Activated CD4-positive, alpha-beta memory T cell treated with anti-CD3 and anti-CD28 coated beads, Interleukin-2, amount 10 ng/mL, durations not matched to agents 7 days and 5 days (primary cell): ENCODE measurements around the gene WNT9A. TPM values are rescaled to one million over a fixed set of nuclear protein-coding genes. Genes with fewer than 3 reads are reported as not detected.
"Not testable (repeated sequence)": the region's sequence is repeated elsewhere in the genome, so short reads cannot be mapped to it uniquely, and the experiment has no call there.

Source experiments
- CTCF ChIA-PET: fragments of 350-600 bp; sonication (Branson Sonifier 250); formaldehyde crosslinking; loops from one replicate; lab custom pipeline; 2021; ENCODE audit warnings: antibody characterized with exemption, inconsistent platforms; lab: Charles Lee
- POLR2A ChIA-PET: fragments of 350-600 bp; sonication (Branson Sonifier 250); formaldehyde crosslinking; loops from one replicate; lab custom pipeline; 2021; ENCODE audit warnings: antibody characterized with exemption; lab: Charles Lee
- DNase-seq: peaks from one replicate; pipeline ENCODE4 v3.0.0-alpha.2; 2020
- H3K27ac Mint-ChIP-seq: one replicate; pipeline ENCODE4 v1.8.0; 2021; ENCODE audit warnings: mild to moderate bottlenecking, mixed read lengths
- H3K27me3 Mint-ChIP-seq: one replicate; pipeline ENCODE4 v1.8.0; 2021; ENCODE audit warnings: mixed read lengths
- H3K36me3 Mint-ChIP-seq: one replicate; pipeline ENCODE4 v1.8.0; 2021; ENCODE audit warnings: low read depth, mixed read lengths
- H3K4me1 Mint-ChIP-seq: one replicate; pipeline ENCODE4 v1.8.0; 2021; ENCODE audit warnings: mixed read lengths
- H3K4me3 Mint-ChIP-seq: one replicate; pipeline ENCODE4 v1.8.0; 2021; ENCODE audit warnings: mild to moderate bottlenecking, mixed read lengths
- H3K9me3 Mint-ChIP-seq: one replicate; pipeline ENCODE4 v1.8.0; 2021; ENCODE audit warnings: mixed read lengths
- total RNA-seq, 2 experiments: library from RNA; stranded (reverse); gene quantifications; one replicate each; pipeline ENCODE4 v1.2.3, GENCODE V29; 2021

WNT9A gene
- total RNA-seq, 2 experiments from 2014 or later: 1.5 to 2.0 TPM

DNA sequence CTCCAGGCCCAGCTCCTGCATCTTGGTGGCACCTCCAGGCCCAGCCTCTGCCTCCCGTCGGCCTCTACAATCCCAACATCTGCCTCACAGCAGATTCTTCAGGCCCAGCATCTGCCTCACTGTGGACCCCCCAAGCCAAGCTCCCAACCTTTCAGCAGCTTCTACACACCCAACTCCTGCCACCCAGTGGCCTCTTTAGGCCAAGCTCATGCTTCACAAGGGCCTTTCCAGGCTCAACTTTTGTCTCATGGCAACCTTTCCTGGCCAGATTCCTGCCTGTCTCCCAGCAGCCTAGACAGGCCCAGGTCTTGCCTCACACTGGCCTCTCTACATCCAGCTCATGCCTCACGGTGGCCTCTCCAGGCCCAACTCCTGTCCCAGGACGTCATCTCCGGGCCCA, 20.1 kb upstream of the WNT9A start:
- POLR2A ChIA-PET, CTCF ChIA-PET, H3K27ac Mint-ChIP-seq: not testable (repeated sequence)

DNA sequence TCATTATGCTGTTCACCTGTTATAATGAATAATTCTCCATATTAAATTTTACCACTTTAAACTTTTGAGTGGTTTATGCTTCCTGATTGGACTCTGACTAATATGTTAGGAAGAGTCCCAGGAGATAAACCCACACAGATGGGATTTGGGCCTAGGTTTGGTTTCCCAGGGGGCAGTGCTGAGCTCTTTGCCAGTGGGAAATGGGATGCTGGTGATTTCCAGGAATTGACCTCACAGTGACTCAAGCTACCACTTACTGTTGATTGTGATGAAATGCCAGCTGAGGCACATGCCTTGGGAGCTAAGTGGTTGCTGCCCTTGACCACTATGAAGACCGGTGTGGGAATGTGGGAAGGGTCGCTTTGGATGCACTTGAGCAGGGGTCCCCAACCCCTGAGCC, 19.0 kb upstream of the WNT9A start:
- CTCF ChIA-PET: not testable (repeated sequence)

More for the DNA sequence above, 20.1 kb upstream of the WNT9A start:
- H3K4me3 Mint-ChIP-seq, H3K27me3 Mint-ChIP-seq, H3K9me3 Mint-ChIP-seq, H3K36me3 Mint-ChIP-seq, H3K4me1 Mint-ChIP-seq, DNase-seq: not testable (repeated sequence)

DNA sequence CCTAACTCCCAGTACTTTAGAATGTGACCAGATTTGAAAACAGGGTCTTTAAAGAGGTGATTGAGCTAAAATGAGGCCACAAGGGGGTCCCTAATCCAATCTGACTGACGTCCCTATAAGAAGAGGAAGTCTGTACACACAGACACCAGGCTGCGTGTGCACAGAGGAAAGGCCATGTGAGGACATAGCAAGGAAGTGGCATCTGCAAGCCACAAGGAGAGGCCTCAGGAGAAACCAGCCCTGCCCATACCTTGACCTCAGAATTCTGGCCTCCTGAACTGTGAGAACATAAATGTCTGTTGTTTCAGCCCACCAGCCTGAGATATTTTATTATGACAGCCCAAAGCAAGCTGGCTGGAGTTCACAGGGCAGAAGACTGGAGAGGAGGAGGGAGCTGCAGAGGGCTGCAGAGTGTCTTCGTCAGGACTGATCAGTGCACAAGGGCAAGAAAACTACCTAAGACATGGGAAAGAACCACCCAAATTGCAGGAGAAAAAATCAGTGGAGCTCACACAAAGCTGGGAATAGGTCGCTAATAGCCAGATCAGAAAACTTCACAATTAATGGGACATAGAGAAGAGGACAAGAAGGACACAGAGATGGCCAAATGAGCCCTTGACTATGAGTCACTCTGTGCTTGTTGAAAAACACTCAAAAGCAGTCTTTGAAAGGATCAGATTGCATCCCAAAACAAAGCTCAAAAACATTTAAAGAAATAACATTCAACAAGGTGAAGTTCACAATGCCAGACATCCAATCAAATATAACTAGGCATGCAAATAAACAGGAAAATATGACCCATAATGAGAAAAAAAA, 14.1 kb upstream of the WNT9A start:
- Mint-ChIP-seq H3K36me3 (no peaks in the 10 kb centered on the region), H3K27me3 (peaks cover 17% of the 10 kb centered on the region)
- POLR2A ChIA-PET: no interaction called here

More for the DNA sequence above, 19.0 kb upstream of the WNT9A start:
- H3K9me3 Mint-ChIP-seq, H3K27ac Mint-ChIP-seq, H3K4me1 Mint-ChIP-seq, DNase-seq, H3K36me3 Mint-ChIP-seq, H3K4me3 Mint-ChIP-seq, POLR2A ChIA-PET, H3K27me3 Mint-ChIP-seq: not testable (repeated sequence)

GRCh38 chr1:227959325-227959860, 11.7 kb upstream of the WNT9A start:
- ChIA-PET CTCF (interaction anchor here (0.6 kb wide), 2 partner anchors 218 to 310 kb away, joined by 3 to 5 read pairs; no protein-coding TSS in a partner anchor), POLR2A (no interaction called here)
- Mint-ChIP-seq H3K27ac (no peak overlapping the region), H3K9me3 (no peaks in the 10 kb centered on the region), H3K27me3 (peaks cover 35% of the 10 kb centered on the region), H3K4me1 (peaks cover 13% of the 10 kb centered on the region), H3K36me3 (no peaks in the 10 kb centered on the region), H3K4me3 (no peak overlapping the region)
- DNase-seq: no peak

More for the DNA sequence above, 14.1 kb upstream of the WNT9A start:
- Mint-ChIP-seq H3K4me1 (peaks cover 13% of the 10 kb centered on the region), H3K27ac (no peak overlapping the region), H3K9me3 (no peaks in the 10 kb centered on the region), H3K4me3 (no peak overlapping the region)
- DNase-seq: peak; percentile 16
- CTCF ChIA-PET: interaction anchor here (1.8 kb wide), 1 partner anchor 10 kb away, joined by 4 read pairs; no protein-coding TSS in a partner anchor

GRCh38 chr1:227958617-227959324, 11.0 kb upstream of the WNT9A start:
- Mint-ChIP-seq H3K27me3 (peaks cover 41% of the 10 kb centered on the region), H3K4me3 (no peak overlapping the region), H3K4me1 (peaks cover 15% of the 10 kb centered on the region), H3K27ac (no peak overlapping the region), H3K9me3 (no peaks in the 10 kb centered on the region), H3K36me3 (no peaks in the 10 kb centered on the region)
- CTCF ChIA-PET: interaction anchor here (0.6 kb wide), 2 partner anchors 219 to 311 kb away, joined by 3 to 5 read pairs; no protein-coding TSS in a partner anchor
- POLR2A ChIA-PET: no interaction called here
- no peak for DNase-seq

GRCh38 chr1:227955808-227956207, 8.1 kb upstream of the WNT9A start:
- H3K36me3 Mint-ChIP-seq: no peaks in the 10 kb centered on the region
- ChIA-PET POLR2A (interaction anchor here (0.7 kb wide), 1 partner anchor 168 kb away, joined by 3 read pairs; no protein-coding TSS in a partner anchor), CTCF (interaction anchor here (1.5 kb wide), 1 partner anchor 193 kb away, joined by 3 read pairs; no protein-coding TSS in a partner anchor)
- no peak overlapping the region for H3K27ac Mint-ChIP-seq
- H3K9me3 Mint-ChIP-seq: no peaks in the 10 kb centered on the region
- no peak for DNase-seq
- no peak overlapping the region for H3K4me3 Mint-ChIP-seq
- H3K4me1 Mint-ChIP-seq: peaks cover 3% of the 10 kb centered on the region
- peaks cover 42% of the 10 kb centered on the region for H3K27me3 Mint-ChIP-seq

DNA sequence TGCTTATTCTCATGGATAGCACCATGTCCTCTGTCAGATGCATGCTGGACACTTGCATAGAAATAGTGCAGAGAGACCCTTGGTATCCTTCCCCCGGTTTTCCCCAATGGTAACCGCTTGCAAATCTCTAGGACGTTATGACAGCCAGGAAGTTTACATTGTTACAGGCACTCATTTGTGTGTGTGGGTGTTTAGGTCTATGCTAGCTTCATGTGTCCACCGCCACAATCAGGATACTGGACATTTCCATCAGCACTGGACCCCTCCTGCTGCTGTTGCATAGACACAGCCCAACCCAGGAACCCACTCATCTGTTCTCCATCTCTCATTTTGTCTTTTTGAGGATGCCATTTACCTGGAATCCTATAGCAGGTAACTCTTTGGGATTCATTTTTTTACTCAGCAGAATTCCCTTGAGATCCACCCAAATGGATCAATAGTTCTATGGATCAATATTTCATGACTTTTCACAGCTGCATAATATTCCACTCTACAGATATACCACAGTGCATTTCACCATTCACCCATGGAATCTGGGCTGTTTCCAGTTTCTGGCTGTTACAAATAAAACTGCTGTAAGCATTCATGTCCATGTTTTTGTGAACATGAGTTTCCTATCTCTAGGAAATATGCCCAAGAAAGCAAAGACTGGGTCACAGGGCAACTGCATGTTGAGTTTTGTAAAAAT, 6.6 kb upstream of the WNT9A start:
- ChIA-PET POLR2A (no interaction called here), CTCF (interaction anchor here (0.6 to 2.2 kb wide), 16 partner anchors 20 to 989 kb away, joined by 3 to 34 read pairs (median 4); no protein-coding TSS in a partner anchor)
- no peak overlapping the region for H3K4me3 Mint-ChIP-seq
- DNase-seq: no peak
- no peaks in the 10 kb centered on the region for H3K9me3 Mint-ChIP-seq
- no peaks in the 10 kb centered on the region for H3K36me3 Mint-ChIP-seq
- H3K4me1 Mint-ChIP-seq: peaks cover 3% of the 10 kb centered on the region
- no peak overlapping the region for H3K27ac Mint-ChIP-seq
- peaks cover 44% of the 10 kb centered on the region for H3K27me3 Mint-ChIP-seq

GRCh38 chr1:227953022-227953412, 5.3 kb upstream of the WNT9A start:
- DNase-seq: no peak
- no peaks in the 10 kb centered on the region for H3K9me3 Mint-ChIP-seq
- H3K36me3 Mint-ChIP-seq: no peaks in the 10 kb centered on the region
- ChIA-PET POLR2A (no interaction called here), CTCF (interaction anchor here (0.9 to 2.2 kb wide), 8 partner anchors 47 to 504 kb away, joined by 3 to 34 read pairs (median 4); no protein-coding TSS in a partner anchor)
- H3K4me3 Mint-ChIP-seq: no peak overlapping the region
- no peak overlapping the region for H3K27ac Mint-ChIP-seq
- H3K27me3 Mint-ChIP-seq: peaks cover 48% of the 10 kb centered on the region
- H3K4me1 Mint-ChIP-seq: peaks cover 7% of the 10 kb centered on the region

DNA sequence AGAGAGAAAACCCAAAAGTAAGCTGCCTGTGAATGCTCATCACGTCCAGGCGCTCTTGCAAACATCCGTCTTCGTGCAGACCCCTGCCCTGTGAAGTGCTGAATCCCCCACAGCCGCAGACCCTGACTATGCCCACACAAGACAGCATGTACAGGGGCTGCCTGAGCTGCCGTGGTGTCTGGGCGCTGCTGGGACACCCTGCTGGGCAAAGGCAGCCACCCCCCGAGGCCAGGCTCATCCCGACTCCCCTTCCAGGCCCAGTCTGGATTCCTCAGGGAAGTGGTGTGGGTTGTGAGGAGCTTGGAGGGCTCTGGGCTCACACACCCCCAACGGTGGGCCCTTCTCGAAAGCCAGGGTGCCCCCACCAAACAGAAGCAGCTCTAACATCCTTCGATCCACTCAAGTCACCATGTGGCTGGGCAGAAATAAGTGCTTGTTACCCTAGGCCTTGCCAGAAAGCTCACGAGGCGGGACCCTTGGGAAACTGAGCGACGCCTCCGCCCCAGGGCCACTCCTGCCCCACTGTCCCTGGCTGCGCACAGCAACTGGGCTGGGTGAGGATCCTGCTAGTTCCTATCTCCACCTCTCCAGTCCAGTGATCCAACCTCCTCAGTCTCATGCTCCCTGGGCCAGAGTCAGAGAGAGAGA, 4.8 kb upstream of the WNT9A start:
- POLR2A ChIA-PET: no interaction called here

DNA sequence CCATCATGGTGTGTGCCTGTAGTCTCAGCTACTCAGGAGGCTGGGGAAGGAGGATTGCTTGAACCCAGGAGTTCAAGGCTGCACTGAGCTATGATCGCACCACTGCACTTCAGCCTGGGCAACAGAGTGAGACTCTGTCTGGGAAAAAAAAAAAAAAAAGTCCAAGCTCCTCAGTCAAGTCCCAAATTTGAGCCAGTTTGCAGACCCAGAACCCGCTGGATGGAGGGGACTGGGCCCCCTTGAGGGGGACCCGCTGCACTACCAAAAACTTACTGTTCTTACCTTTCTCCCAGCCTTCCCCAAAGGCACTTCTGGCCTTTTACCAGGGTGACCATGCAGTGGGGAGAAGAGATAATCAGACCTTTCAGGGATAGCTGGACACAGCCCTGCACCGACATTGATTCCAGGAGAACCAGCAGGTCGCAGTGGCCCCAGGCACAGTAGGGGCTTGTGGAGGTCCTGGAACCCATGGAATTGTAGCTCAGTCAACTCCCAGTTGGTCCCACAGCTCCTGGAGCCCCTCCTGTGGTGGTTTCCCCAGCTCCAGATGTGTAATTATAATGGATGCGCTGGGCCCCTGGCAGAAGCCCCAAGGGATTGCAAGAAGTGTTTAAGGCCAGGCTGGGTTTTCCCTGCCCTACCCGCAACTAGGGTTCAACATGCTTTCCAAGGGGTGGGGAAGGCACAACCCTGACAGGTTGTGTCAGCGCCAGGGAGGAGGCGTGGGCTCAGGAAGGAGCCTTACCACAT, 4.1 kb upstream of the WNT9A start:
- H3K9me3 Mint-ChIP-seq: no peaks in the 10 kb centered on the region
- ChIA-PET CTCF (interaction anchor here (0.7 to 2.2 kb wide), 7 partner anchors 10 to 479 kb away, joined by 3 to 34 read pairs (median 3); no protein-coding TSS in a partner anchor), POLR2A (no interaction called here)
- no peak for DNase-seq
- H3K4me3 Mint-ChIP-seq: no peak overlapping the region
- H3K27ac Mint-ChIP-seq: no peak overlapping the region
- peaks cover 9% of the 10 kb centered on the region for H3K4me1 Mint-ChIP-seq
- H3K36me3 Mint-ChIP-seq: no peaks in the 10 kb centered on the region
- peaks cover 44% of the 10 kb centered on the region for H3K27me3 Mint-ChIP-seq

More for the DNA sequence above, 4.8 kb upstream of the WNT9A start:
- DNase-seq: no peak
- H3K27me3 Mint-ChIP-seq: peaks cover 44% of the 10 kb centered on the region
- H3K36me3 Mint-ChIP-seq: no peaks in the 10 kb centered on the region
- H3K9me3 Mint-ChIP-seq: no peaks in the 10 kb centered on the region
- H3K4me1 Mint-ChIP-seq: peaks cover 7% of the 10 kb centered on the region
- no peak overlapping the region for H3K4me3 Mint-ChIP-seq
- CTCF ChIA-PET: interaction anchor here (1.3 to 2.2 kb wide), 4 partner anchors 9 to 472 kb away, joined by 4 to 34 read pairs (median 6); no protein-coding TSS in a partner anchor
- no peak overlapping the region for H3K27ac Mint-ChIP-seq

DNA sequence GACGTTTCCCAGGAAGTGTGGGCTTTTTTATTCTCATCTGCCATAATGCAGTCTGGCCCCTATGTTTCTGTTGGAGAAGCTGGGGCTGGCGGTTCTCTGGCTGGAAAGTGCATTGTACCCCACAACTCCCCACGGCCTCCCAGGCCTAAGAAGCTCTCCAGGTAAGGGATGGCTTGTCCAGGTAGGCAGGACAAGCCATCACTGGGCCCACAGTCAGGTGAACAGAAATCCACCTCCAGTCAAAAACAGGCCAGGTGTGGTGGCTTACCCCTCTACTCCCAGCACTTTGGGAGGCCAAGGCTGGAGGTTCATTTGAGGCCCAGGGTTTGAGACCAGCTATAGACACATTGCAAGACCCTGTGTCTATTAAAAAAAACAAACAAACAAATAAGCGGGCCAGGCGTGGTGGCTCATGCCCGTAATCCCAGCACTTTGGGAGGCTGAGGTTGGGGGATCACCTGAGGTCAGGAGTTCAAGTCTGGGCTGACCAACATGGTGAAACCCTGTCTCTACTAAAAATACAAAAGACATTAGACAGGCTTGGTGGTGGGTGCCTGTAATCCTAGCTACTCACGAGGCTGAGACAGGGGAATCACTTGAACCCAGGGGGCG, 3.1 kb upstream of the WNT9A start:
- ChIA-PET CTCF (interaction anchor here (0.7 to 1.5 kb wide), 4 partner anchors 74 to 469 kb away, joined by 3 to 4 read pairs (median 3); no protein-coding TSS in a partner anchor), POLR2A (no interaction called here)
- DNase-seq: no peak
- Mint-ChIP-seq H3K4me1 (peaks cover 14% of the 10 kb centered on the region), H3K27ac (no peak overlapping the region), H3K27me3 (peaks cover 42% of the 10 kb centered on the region), H3K36me3 (no peaks in the 10 kb centered on the region), H3K9me3 (no peaks in the 10 kb centered on the region), H3K4me3 (no peak overlapping the region)
